ENCODE results near the gene GSTO2. TPM values are rescaled to one million over a fixed set of nuclear protein-coding genes. Genes with fewer than 3 reads are reported as not detected.

The GSTO2 gene
- total and polyA plus RNA-seq, 5 experiments from 2014 or later, result 0.15 to 2.0 (median 1.4) TPM

DNA sequence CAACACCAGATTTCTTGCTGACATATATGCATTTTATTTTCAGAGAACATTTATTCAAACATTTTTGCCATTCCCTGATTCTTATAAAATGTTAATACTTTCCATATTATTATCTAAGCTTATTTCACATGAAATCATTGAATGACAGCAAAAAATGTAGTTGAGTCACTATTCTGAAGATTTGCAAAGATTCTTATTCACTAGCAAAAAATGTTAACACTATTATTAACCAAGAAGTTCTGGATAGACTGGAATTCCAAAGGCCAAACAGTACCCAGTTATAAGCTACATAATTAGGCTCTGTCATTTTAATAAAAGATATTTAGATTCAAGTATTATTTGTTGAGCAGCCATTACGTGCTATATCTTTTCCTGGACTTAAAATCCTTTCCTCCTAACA lies 4.3 kb downstream of the GSTO2 start:
- Mint-ChIP-seq H3K36me3 (peaks cover 0 to 3% (median 0%) of the 10 kb centered on the region in 3 donors), H3K4me1 (peaks cover under 1 to 17% (median 13%) of the 10 kb centered on the region in 4 donors), H3K27ac (no peak overlapping the region), H3K27me3 (peaks cover 0 to 21% (median 5%) of the 10 kb centered on the region in 5 donors), H3K9me3 (no peaks in the 10 kb centered on the region), H3K4me3 (no peak overlapping the region)
- no peak for ATAC-seq
- DNase-seq, result no peak
- POLR2A ChIA-PET, result interaction anchor here (1.0 to 1.9 kb wide), 2 partner anchors 9 to 19 kb away, joined by 3 to 11 read pairs; partner anchors contain the start of gene GSTO1

DNA sequence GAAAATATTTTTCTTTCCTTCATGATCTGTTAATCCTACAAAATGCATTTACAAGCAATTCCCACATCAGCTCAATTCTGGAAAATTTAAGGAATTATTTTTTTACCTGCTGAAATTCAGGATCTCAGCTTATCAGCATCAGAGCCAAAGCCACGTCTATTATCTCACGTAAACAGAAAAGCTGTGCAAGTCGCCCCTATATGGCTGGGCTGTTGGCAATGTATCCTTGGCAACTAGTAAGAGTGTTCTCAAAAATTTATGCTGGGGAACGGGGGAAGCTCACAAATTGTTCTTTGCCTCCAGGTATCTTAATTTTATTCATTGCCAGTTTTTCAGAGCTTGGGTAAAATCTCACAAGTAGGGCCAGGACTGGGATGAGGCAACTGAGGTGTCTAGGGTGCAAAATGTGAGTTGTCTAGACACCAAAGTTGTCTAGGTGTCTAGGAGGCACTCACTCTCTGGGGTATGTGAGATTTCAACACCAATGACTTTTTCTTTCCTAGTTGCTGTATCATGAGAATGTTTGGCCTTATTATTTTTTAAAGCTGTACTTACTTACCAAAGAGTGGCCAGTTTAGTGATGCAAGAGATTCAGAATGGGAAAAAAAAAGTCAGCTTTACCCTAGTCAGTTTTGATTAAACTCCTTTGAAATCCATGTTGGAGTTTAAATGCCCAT lies 5.1 kb downstream of the GSTO2 start:
- ATAC-seq (no peak), DNase-seq (no peak)
- Mint-ChIP-seq H3K4me1 (peaks cover 0 to 14% (median 7%) of the 10 kb centered on the region in 4 donors), H3K4me3 (peak overlapping the region in 3 of 10 donors; percentile 41 to 71 (median 57)), H3K9me3 (no peaks in the 10 kb centered on the region), H3K36me3 (no peaks in the 10 kb centered on the region), H3K27me3 (peaks cover 0 to 21% (median 6%) of the 10 kb centered on the region in 5 donors), H3K27ac (no peak overlapping the region)
- POLR2A ChIA-PET, result interaction anchor here (0.7 to 1.9 kb wide), 2 partner anchors 11 to 19 kb away, joined by 3 to 11 read pairs; partner anchors contain the start of gene GSTO1

DNA sequence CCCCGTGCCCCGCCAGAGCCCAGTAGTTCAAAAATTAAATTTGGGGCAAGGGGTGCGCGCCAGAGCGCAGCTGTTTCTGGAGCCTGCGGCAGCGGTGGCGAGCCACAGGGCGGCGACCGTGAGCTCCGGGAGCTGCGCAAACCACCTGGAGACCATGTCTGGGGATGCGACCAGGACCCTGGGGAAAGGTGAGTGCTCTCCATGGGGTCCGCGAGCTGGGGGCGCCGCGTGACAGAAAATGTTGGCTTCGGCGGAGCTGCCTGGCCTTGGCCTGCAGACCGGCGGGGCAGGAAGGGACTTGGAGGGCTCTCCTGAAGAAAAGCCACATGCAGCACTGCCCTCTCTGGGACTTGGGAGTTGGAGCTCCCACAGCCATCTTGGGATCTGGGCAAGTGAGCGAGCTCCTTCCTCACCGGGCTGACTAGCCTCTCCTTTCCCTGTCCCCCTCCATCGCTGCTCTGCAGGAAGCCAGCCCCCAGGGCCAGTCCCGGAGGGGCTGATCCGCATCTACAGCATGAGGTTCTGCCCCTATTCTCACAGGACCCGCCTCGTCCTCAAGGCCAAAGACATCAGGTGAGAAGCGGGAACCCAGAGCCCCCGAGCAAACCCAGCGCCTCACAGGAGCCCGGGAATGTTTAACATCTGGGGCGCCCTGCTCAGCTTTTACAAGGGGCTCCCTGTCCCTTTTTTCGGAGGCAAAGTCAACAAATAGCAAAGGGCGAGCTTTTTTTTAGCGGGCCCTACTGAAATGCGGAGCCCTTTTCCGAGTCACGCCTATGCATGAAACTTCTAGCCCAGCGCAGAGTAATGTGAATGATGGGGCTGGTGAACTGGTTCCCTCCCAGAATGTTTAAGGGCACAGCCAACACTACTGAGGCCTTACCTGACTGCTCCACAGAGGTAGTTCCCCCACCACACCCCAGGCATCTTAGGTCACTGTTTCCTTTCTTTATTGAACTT lies 6.1 kb downstream of the GSTO2 start:
- peak; percentile 88 to 94 for ATAC-seq
- peak overlapping the region in 8 of 10 donors; percentile 4 to 71 (median 48) for H3K4me3 Mint-ChIP-seq
- POLR2A ChIA-PET, result interaction anchor here (0.7 to 1.9 kb wide), 2 partner anchors 12 to 20 kb away, joined by 3 to 11 read pairs; partner anchors contain the start of gene GSTO1
- H3K36me3 Mint-ChIP-seq, result no peaks in the 10 kb centered on the region
- peaks cover 0 to 8% (median 4%) of the 10 kb centered on the region in 4 donors for H3K4me1 Mint-ChIP-seq
- DNase-seq, result peak in 8 of 10 donors; percentile 17 to 46 (median 36)
- H3K9me3 Mint-ChIP-seq, result no peaks in the 10 kb centered on the region
- peak overlapping the region in 1 of 10 donors; percentile 29 for H3K27ac Mint-ChIP-seq
- peaks cover 0 to 23% (median 6%) of the 10 kb centered on the region in 5 donors for H3K27me3 Mint-ChIP-seq

DNA sequence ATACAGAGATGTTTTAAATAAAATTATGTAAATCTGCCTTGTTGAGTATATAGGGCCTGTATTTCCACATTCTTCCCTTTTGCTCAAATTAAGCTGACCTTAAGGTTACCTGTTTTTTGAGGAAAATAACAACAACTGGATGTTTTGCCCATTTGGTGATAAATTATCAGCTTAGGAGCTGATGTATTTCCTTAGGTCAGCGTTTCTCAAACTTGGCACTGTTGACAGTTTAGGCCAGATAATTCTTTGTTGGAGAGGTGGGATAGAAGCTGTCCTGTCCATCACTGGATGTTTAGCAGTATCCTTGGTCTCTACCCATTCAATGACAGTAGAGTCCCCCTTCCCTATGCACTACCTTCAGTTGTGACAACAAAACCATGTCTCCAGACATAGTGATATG lies 7.2 kb downstream of the GSTO2 start:
- Mint-ChIP-seq H3K36me3 (no peaks in the 10 kb centered on the region), H3K4me1 (peaks cover 0 to 7% (median 4%) of the 10 kb centered on the region in 4 donors), H3K27me3 (peaks cover 0 to 23% (median 6%) of the 10 kb centered on the region in 5 donors), H3K27ac (no peak overlapping the region), H3K4me3 (no peak overlapping the region), H3K9me3 (no peaks in the 10 kb centered on the region)
- no peak for DNase-seq
- POLR2A ChIA-PET, result no interaction called here
- ATAC-seq, result no peak

DNA sequence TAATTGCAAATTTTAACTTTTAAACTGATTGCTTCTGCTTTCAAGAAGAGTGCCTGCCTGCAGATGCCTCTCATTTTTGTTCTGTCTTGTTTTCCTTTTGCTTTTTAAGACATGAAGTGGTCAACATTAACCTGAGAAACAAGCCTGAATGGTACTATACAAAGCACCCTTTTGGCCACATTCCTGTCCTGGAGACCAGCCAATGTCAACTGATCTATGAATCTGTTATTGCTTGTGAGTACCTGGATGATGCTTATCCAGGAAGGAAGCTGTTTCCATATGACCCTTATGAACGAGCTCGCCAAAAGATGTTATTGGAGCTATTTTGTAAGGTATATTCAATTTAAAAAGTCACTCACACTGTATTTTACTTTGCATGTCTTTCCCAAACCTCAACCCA lies 8.8 kb downstream of the GSTO2 start:
- ATAC-seq, result no peak
- no peak for DNase-seq
- Mint-ChIP-seq H3K4me1 (peaks cover 0 to 7% (median 3%) of the 10 kb centered on the region in 4 donors), H3K4me3 (no peak overlapping the region), H3K27me3 (peaks cover 0 to 23% (median 6%) of the 10 kb centered on the region in 5 donors), H3K27ac (no peak overlapping the region), H3K9me3 (no peaks in the 10 kb centered on the region), H3K36me3 (no peaks in the 10 kb centered on the region)
- POLR2A ChIA-PET, result no interaction called here

DNA sequence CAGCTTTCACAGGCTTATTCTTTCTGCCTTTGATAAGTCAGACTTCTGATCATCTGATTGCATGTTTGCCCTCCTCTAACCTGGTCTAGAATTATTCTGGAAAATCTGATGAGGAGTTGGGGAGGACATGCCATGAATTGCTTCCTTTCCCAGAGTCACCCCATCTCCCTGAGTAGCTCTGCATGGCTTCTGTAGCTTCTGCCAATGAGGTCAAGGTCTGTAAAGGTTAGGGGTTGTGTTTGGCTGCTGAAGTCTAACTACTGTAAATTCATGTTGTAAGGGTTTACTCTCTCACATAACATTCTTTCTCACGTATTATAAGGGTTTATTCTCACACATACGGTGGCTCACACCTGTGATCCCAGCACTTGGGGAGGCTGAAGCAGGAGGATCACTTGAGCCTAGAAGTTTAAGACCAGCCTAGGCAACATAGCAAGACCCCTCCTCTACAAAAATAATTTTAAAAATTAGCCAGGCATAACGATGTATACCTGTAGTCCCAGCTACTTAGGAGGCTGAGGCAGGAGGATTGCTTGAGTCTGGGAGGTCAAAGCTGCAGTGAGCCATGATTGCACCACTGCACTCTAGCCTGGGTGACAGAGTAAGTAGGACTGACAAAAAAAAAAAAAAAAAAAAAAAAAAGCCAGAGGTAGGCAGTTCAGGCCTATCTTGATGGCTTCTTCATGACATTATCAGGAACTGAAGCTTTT lies 10.7 kb downstream of the GSTO2 start:
- H3K4me3 Mint-ChIP-seq, result no peak overlapping the region
- POLR2A ChIA-PET, result interaction anchor here (1.2 kb wide), 1 partner anchor 25 kb away, joined by 7 read pairs; the partner anchor contains the start of gene GSTO1
- H3K27me3 Mint-ChIP-seq, result peaks cover 0 to 22% (median 6%) of the 10 kb centered on the region in 5 donors
- H3K27ac Mint-ChIP-seq, result peak overlapping the region in 1 of 10 donors; percentile 61
- peaks cover 0 to 3% (median under 1%) of the 10 kb centered on the region in 4 donors for H3K4me1 Mint-ChIP-seq
- no peaks in the 10 kb centered on the region for H3K36me3 Mint-ChIP-seq
- DNase-seq, result no peak
- no peaks in the 10 kb centered on the region for H3K9me3 Mint-ChIP-seq
- ATAC-seq, result no peak

DNA sequence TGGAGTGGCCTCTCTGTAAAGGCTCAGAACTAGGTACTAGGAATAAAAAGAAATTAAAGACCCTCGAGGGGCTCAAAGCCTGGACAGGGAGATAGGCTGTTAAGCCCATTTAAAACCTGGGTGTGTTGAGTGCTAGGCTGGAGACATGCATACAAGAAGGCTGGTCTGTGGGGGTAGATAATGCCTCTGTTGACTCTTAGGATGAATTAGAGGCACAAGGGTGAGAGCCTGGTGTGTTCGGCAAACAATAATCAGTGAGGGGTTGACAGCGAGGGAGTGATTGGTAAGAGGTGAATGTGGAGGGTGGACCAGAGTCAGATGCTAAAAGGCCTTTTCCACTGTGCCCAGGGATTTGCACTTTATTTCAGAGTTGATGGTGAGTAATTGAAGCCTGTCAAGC lies 12.7 kb downstream of the GSTO2 start:
- H3K27ac Mint-ChIP-seq, result no peak overlapping the region
- H3K4me1 Mint-ChIP-seq, result no peaks in the 10 kb centered on the region
- no peak for ATAC-seq
- POLR2A ChIA-PET, result no interaction called here
- H3K9me3 Mint-ChIP-seq, result no peaks in the 10 kb centered on the region
- peaks cover 0 to 11% (median 2%) of the 10 kb centered on the region in 5 donors for H3K27me3 Mint-ChIP-seq
- no peaks in the 10 kb centered on the region for H3K36me3 Mint-ChIP-seq
- no peak for DNase-seq
- no peak overlapping the region for H3K4me3 Mint-ChIP-seq

DNA sequence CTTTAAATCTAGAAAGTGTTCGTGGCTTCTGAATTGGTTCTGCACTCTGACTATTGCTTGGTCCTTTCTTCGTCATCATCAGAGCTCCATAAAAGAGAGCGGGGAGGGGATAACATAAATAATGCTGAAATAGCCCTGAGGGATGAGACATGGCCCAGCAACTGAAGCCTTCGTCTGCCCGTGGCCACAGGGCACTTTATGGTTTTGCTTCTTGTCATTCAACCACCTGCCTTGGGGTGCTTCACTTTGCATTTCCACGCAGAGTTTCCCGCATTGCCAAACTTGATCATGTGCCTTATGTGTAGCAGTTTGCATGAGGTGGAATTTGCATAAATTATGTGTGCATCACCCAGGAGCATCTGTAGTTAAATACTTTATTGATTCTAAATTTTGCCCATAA lies 15.9 kb downstream of the GSTO2 start:
- ATAC-seq (no peak), DNase-seq (no peak)
- peaks cover 0 to 2% (median 0%) of the 10 kb centered on the region in 4 donors for H3K4me1 Mint-ChIP-seq
- no peaks in the 10 kb centered on the region for H3K9me3 Mint-ChIP-seq
- no peaks in the 10 kb centered on the region for H3K36me3 Mint-ChIP-seq
- POLR2A ChIA-PET, result no interaction called here
- H3K27me3 Mint-ChIP-seq, result peaks cover 0 to 15% (median 7%) of the 10 kb centered on the region in 5 donors
- H3K4me3 Mint-ChIP-seq, result no peak overlapping the region
- H3K27ac Mint-ChIP-seq, result no peak overlapping the region

DNA sequence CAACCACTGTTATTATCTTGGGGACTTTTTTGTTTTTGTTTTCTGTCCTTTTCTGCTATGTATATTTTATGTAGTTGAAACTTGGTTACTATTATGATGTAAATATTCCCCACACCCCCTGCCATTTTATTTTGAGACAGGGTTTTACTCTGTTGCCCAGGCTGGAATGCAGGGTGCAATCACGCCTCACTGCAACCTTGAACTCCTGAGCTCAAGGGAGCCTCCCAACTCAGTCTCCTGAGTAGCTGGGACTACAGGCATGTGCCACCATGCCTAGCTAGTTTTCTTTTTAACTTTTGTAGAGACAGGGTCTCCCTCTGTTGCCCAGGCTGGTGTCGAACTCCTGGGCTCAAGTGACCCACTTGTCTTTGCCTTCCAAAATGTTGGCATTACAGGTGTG lies 18.0 kb downstream of the GSTO2 start:
- ATAC-seq, result no peak
- H3K36me3 Mint-ChIP-seq, result no peaks in the 10 kb centered on the region
- H3K9me3 Mint-ChIP-seq, result no peaks in the 10 kb centered on the region
- no peak for DNase-seq
- no peak overlapping the region for H3K4me3 Mint-ChIP-seq
- POLR2A ChIA-PET, result no interaction called here
- H3K27me3 Mint-ChIP-seq, result peaks cover 4 to 31% (median 16%) of the 10 kb centered on the region in 5 donors
- H3K27ac Mint-ChIP-seq, result no peak overlapping the region
- H3K4me1 Mint-ChIP-seq, result peaks cover 3 to 10% (median 6%) of the 10 kb centered on the region in 4 donors

DNA sequence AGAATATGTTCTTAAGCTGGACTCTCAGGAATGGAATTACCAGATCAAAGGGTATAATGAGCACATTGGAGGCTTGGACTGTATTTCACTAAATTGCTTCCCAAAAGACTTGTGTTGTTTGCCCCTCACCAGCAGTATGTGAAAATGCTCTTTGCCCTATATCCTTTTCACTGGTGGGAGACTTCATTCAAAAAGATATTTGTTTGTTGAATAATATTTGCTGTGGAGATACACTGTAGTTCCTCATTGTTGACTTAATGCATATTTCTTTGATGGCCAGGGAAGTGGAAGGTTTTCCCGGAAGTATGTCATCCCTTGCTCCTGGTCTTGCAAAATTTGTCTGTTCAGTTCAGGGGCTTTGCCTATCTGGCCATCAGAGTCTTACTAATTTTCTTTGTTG lies 19.4 kb downstream of the GSTO2 start:
- no peak for DNase-seq
- Mint-ChIP-seq H3K27me3 (peaks cover 4 to 31% (median 16%) of the 10 kb centered on the region in 5 donors), H3K4me1 (peaks cover 3 to 10% (median 6%) of the 10 kb centered on the region in 4 donors), H3K9me3 (no peaks in the 10 kb centered on the region), H3K4me3 (no peak overlapping the region), H3K36me3 (no peaks in the 10 kb centered on the region), H3K27ac (no peak overlapping the region)
- POLR2A ChIA-PET, result no interaction called here
- ATAC-seq, result no peak

DNA sequence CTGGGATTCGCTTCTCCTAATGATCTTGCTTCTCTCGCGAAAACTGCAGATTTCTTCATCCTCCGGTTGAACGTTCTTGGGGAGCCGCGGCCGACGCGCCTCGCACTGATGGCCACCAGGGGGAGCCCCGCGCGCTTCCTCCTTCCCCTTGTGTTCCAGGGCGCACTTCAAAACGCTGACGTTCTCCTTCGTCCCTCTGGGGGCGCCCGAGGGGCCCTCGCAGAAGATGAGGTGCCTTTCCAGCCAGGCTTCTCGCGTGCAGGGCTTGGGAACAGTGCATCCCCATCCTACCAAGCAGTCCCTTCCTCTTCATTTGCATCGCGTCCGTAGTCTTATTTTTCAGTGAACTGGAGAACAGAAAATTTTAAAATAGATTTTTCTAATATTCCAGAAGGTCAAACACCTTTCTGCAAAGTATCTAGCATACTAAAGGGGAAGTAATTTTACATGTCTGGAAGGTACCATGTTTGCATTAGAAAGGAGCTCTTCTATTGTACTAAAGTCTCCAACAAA lies 22.5 kb downstream of the GSTO2 start:
- ATAC-seq (peak; percentile 99), DNase-seq (peak; percentile 77 to 91 (median 84))
- Mint-ChIP-seq H3K27ac (peak overlapping the region in 2 of 10 donors; percentile 21 to 29), H3K4me3 (peak overlapping the region in 2 of 10 donors; percentile 9 to 76), H3K36me3 (no peaks in the 10 kb centered on the region), H3K27me3 (peaks cover 6 to 31% (median 16%) of the 10 kb centered on the region in 5 donors), H3K4me1 (peaks cover 3 to 10% (median 6%) of the 10 kb centered on the region in 4 donors), H3K9me3 (no peaks in the 10 kb centered on the region)
- POLR2A ChIA-PET, result interaction anchor here (0.6 to 2.6 kb wide), 6 partner anchors 15 to 297 kb away, joined by 3 to 9 read pairs (median 6); partner anchors contain the start of gene ITPRIP

DNA sequence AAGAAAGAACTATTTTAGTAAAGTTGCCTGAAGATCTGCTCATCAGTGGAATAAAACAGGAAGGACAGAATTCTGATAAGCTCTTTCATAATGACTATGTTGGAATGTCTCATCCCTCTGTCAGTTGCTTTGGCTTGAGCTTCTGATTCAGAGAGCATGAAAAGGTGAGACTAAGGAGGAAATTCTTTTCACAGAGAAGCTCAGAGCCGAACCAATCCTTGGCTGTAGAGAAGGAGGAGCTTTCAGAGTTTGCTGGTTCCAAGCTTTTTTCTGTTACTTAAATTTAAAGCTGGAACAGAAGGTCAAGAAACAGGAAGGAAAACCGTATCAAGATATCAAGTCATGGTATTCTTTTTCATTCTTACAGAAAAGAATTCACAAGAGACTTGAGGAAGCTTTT lies 24.0 kb downstream of the GSTO2 start:
- DNase-seq (no peak), ATAC-seq (no peak)
- no peaks in the 10 kb centered on the region for H3K9me3 Mint-ChIP-seq
- H3K27ac Mint-ChIP-seq, result no peak overlapping the region
- H3K27me3 Mint-ChIP-seq, result peaks cover 6 to 31% (median 15%) of the 10 kb centered on the region in 5 donors
- no peaks in the 10 kb centered on the region for H3K36me3 Mint-ChIP-seq
- H3K4me1 Mint-ChIP-seq, result peaks cover 4 to 10% (median 7%) of the 10 kb centered on the region in 4 donors
- POLR2A ChIA-PET, result interaction anchor here (0.6 to 2.6 kb wide), 3 partner anchors 13 to 49 kb away, joined by 3 to 8 read pairs (median 5); no protein-coding TSS in a partner anchor
- H3K4me3 Mint-ChIP-seq, result no peak overlapping the region

Measured in naive thymus-derived CD8-positive, alpha-beta T cell (primary cell).